GM23248 (cell line): ENCODE results near the gene ZNF879. TPM values are rescaled to one million over a fixed set of nuclear protein-coding genes. Genes with fewer than 3 reads are reported as not detected.

ENCODE experiments used
- DNase-seq: peaks from one replicate; pipeline ENCODE4 v3.0.0-alpha.2; 2015
- H2AFZ ChIP-seq: fragments of 200-600 bp; sonication (generic); 2 replicates; pipeline ENCODE4 v1.6.1; 2016; ENCODE audit warnings: antibody characterized with exemption
- H3F3A ChIP-seq: fragments of 200-600 bp; sonication (generic); 2 replicates; pipeline ENCODE4 v1.6.1; 2016; ENCODE audit warnings: mild to moderate bottlenecking, antibody characterized with exemption, mixed run types; ENCODE audit not compliant: insufficient read depth
- H3K27ac ChIP-seq: fragments of 200-600 bp; sonication (generic); 2 replicates; pipeline ENCODE4 v1.5.1; 2016; ENCODE audit warnings: mild to moderate bottlenecking
- H3K27me3 ChIP-seq: fragments of 200-600 bp; sonication (generic); replicated peaks from 2 replicates; pipeline ENCODE4 v1.6.1; 2016; ENCODE audit warnings: mild to moderate bottlenecking; ENCODE audit not compliant: insufficient read depth
- H3K36me3 ChIP-seq: fragments of 200-600 bp; sonication (generic); 2 replicates; pipeline ENCODE4 v1.6.1; 2016; ENCODE audit warnings: low read depth, mild to moderate bottlenecking
- H3K4me1 ChIP-seq: fragments of 200-600 bp; sonication (generic); 2 replicates; pipeline ENCODE4 v1.6.1; 2016; ENCODE audit warnings: mild to moderate bottlenecking; ENCODE audit not compliant: insufficient read depth
- H3K4me2 ChIP-seq: fragments of 200-600 bp; sonication (generic); one replicate; pipeline ENCODE4 v1.6.1; 2016; ENCODE audit warnings: mild to moderate bottlenecking; ENCODE audit not compliant: unreplicated experiment
- H3K4me3 ChIP-seq: fragments of 200-600 bp; sonication (generic); 2 replicates; pipeline ENCODE4 v1.5.1; 2016; ENCODE audit warnings: mild to moderate bottlenecking
- H3K79me2 ChIP-seq: fragments of 200-600 bp; sonication (generic); 2 replicates; pipeline ENCODE4 v1.6.1; 2016; ENCODE audit warnings: mild to moderate bottlenecking; ENCODE audit not compliant: insufficient read depth
- H3K9ac ChIP-seq: fragments of 200-600 bp; sonication (generic); 2 replicates; pipeline ENCODE4 v1.6.1; 2016; ENCODE audit warnings: mild to moderate bottlenecking
- H3K9me2 ChIP-seq: fragments of 200-600 bp; sonication (generic); 2 replicates; pipeline ENCODE4 v1.6.1; 2016; ENCODE audit warnings: mixed run types, mild to moderate bottlenecking, moderate library complexity; ENCODE audit not compliant: insufficient read depth
- H3K9me3 ChIP-seq: fragments of 200-600 bp; sonication (generic); one replicate; pipeline ENCODE4 v1.6.1; 2017; ENCODE audit warnings: low read depth
- H4K20me1 ChIP-seq: fragments of 200-600 bp; sonication (generic); 2 replicates; pipeline ENCODE4 v1.6.0; 2016; ENCODE audit not compliant: insufficient read depth
- EZH2 ChIP-seq: fragments of 200-600 bp; sonication (generic); IDR thresholded peaks from 2 replicates; pipeline ENCODE4 v1.6.1; 2018; ENCODE audit warnings: antibody characterized with exemption, mild to moderate bottlenecking; ENCODE audit not compliant: insufficient read depth, poor library complexity, severe bottlenecking
- EZH2phosphoT487 ChIP-seq: fragments of 200-600 bp; sonication (generic); IDR thresholded peaks from 2 replicates; pipeline ENCODE4 v1.6.1; 2018; ENCODE audit warnings: antibody characterized with exemption, moderate library complexity, mild to moderate bottlenecking, low read depth; ENCODE audit not compliant: insufficient read depth
- WGBS, 2 experiments: methylation state at CpG; one replicate each; pipeline ENCODE4 v1.1.6; 2015 to 2017; ENCODE audit warnings: low lambda C conversion rate in 2 of 2, low coverage in 1 of 2; ENCODE audit errors: missing lambda C conversion rate in 2 of 2; 5-methylcytosine and 5-hydroxymethylcytosine counted together
- in situ Hi-C: fragments of 300-500 bp; cut with MboI; formaldehyde crosslinking; loops from 2 replicates; pipeline ENCODE4 v1.15.0; 2020
- polyA plus RNA-seq: library from polyadenylated mRNA; unstranded; fragments of >200 nt; fragmentation: Nextera tagmentation; extraction: Ambion mirVana; gene quantifications from 2 replicates; pipeline ENCODE4 v1.2.1, GENCODE V29; 2016
- total RNA-seq: library from RNA; depleted of rRNA; stranded (reverse); fragments of >200 nt; shearing (Covaris generic); gene quantifications from 2 replicates; pipeline ENCODE4 v1.2.3, GENCODE V29; 2014; rRNA removed

The ZNF879 gene
- 1.8 and 5.4 TPM in 2 replicates for total RNA-seq
- polyA plus RNA-seq: 2.8 and 3.2 TPM in 2 replicates

GRCh38 chr5:179023528-179024189 lies at the start of gene ZNF879:
TSS of gene ZNF879 (plus strand) at chr5:179023804. CDS start at chr5:179025005, 1,201 bp downstream.
- Histone ChIP-seq H3K36me3 (peaks cover 4% of the 10 kb centered on the region; the same call in 1 of the 2 replicates), H3K27me3 (no peaks in the 10 kb centered on the region), H3K9me3 (no peaks in the 10 kb centered on the region), H3K79me2 (no peaks in the 10 kb centered on the region), H3K9me2 (no peaks in the 10 kb centered on the region), H3K4me1 (peaks cover 5% of the 10 kb centered on the region), H3K9ac (peak within 1 kb of the TSS; percentile 82), H3K27ac (peak within 1 kb of the TSS; percentile 58), H2AFZ (peak within 1 kb of the TSS; percentile 99), H3F3A (no peaks in the 10 kb centered on the region), H3K4me3 (peak within 1 kb of the TSS; percentile 86), H4K20me1 (no peaks in the 10 kb centered on the region), H3K4me2 (peak within 1 kb of the TSS; percentile 85)
- peak; percentile 98 for DNase-seq
- in situ Hi-C loops: no loop called here
- 0 to 1% methylated on average over 38 to 58 of the region's 72 CpGs for WGBS, 2 experiments
- TF ChIP-seq EZH2phosphoT487: no peak
- TF ChIP-seq EZH2: no peak

- no peaks in the 10 kb centered on the region for H3K36me3 ChIP-seq
- H3K79me2 ChIP-seq: no peaks in the 10 kb centered on the region
- H3K4me1 ChIP-seq: no peaks in the 10 kb centered on the region
- peaks cover 4% of the 10 kb centered on the region for H3K9me3 ChIP-seq
- no peak overlapping the region for H2AFZ ChIP-seq
- in situ Hi-C loops: no loop called here
- TF ChIP-seq EZH2 (no peak), EZH2phosphoT487 (no peak)
- no peak for DNase-seq
- no peaks in the 10 kb centered on the region for H3K9me2 ChIP-seq
- no peak overlapping the region for H3K4me3 ChIP-seq
- no peaks in the 10 kb centered on the region for H3F3A ChIP-seq
- H4K20me1 ChIP-seq: no peaks in the 10 kb centered on the region
- no peak overlapping the region for H3K9ac ChIP-seq
- H3K27ac ChIP-seq: no peak overlapping the region
- H3K4me2 ChIP-seq: no peak overlapping the region
- no peaks in the 10 kb centered on the region for H3K27me3 ChIP-seq
- 74 to 76% methylated on average over 15 of the region's 15 CpGs for WGBS, 2 experiments
These were observed 42.2 kb upstream of the ZNF879 start for GRCh38 chr5:178981381-178981780.

GRCh38 chr5:178982941-178983340 lies 40.7 kb upstream of the ZNF879 start:
- no peak overlapping the region for H2AFZ ChIP-seq
- H3K79me2 ChIP-seq: no peaks in the 10 kb centered on the region
- no peaks in the 10 kb centered on the region for H3K9me2 ChIP-seq
- H4K20me1 ChIP-seq: no peaks in the 10 kb centered on the region
- H3K9ac ChIP-seq: no peak overlapping the region
- DNase-seq: no peak
- no peaks in the 10 kb centered on the region for H3K27me3 ChIP-seq
- no peak overlapping the region for H3K4me3 ChIP-seq
- H3K36me3 ChIP-seq: no peaks in the 10 kb centered on the region
- H3K9me3 ChIP-seq: peaks cover 4% of the 10 kb centered on the region
- no peak overlapping the region for H3K4me2 ChIP-seq
- H3F3A ChIP-seq: no peaks in the 10 kb centered on the region
- TF ChIP-seq EZH2phosphoT487: no peak
- no peak for TF ChIP-seq EZH2
- 82 to 88% methylated on average over 15 to 17 of the region's 17 CpGs for WGBS, 2 experiments
- no peaks in the 10 kb centered on the region for H3K4me1 ChIP-seq
- no peak overlapping the region for H3K27ac ChIP-seq
- in situ Hi-C loops: no loop called here

GRCh38 chr5:178983728-178984127 lies 39.9 kb upstream of the ZNF879 start:
- Histone ChIP-seq H3K4me1 (no peaks in the 10 kb centered on the region), H3K9me3 (peaks cover 4% of the 10 kb centered on the region), H3K27me3 (no peaks in the 10 kb centered on the region), H3K4me3 (no peak overlapping the region), H4K20me1 (no peaks in the 10 kb centered on the region), H3K9me2 (no peaks in the 10 kb centered on the region), H3K9ac (no peak overlapping the region), H3F3A (no peaks in the 10 kb centered on the region), H3K36me3 (no peaks in the 10 kb centered on the region), H3K79me2 (no peaks in the 10 kb centered on the region), H3K4me2 (no peak overlapping the region), H2AFZ (no peak overlapping the region), H3K27ac (no peak overlapping the region)
- TF ChIP-seq EZH2 (no peak), EZH2phosphoT487 (no peak)
- 72 to 75% methylated on average over 10 of the region's 10 CpGs for WGBS, 2 experiments
- DNase-seq: no peak
- in situ Hi-C loops: no loop called here
